Measurements from ENCODE around the gene RABGGTA. TPM values are rescaled to one million over a fixed set of nuclear protein-coding genes. Genes with fewer than 3 reads are reported as not detected.
A peak's percentile ranks its signal among the peaks of the same experiment; 100 is the strongest.

RABGGTA gene
- total and polyA plus RNA-seq, 9 of the 15 experiments (the other 6 are each of a cell fraction or from before 2014, with no cell fraction given) = 4.5 to 24.2 (median 15.5) TPM

- H3K79me2 ChIP-seq (ENCODE audit: control insufficient read depth, insufficient read depth, low read length) = no peaks in the 10 kb centered on the region
- H4K20me1 ChIP-seq (replicated peaks; ENCODE audit: control insufficient read depth, insufficient read depth, low read length) = no peaks in the 10 kb centered on the region
- peak overlapping the region in 1 of 2 experiments; percentile 58; a peak in 2 of 4 replicates for H3K9ac ChIP-seq (ENCODE audit: insufficient read depth in 1 of 2, low read depth in 2 of 2, low read length in 2 of 2)
- CTCF ChIA-PET (ENCODE audit: low intra/inter-chr PET ratio) = no interaction called here
- intact Hi-C loops (cut with micrococcal nuclease) (no loop called here), in situ Hi-C loops (cut with MboI) (loop anchor here (10.0 kb wide), 1 partner anchor 276 kb away; no protein-coding TSS in a partner anchor)
- DNase-seq (ENCODE audit: extremely low read depth in 1 of 4, low spot score in 3 of 4) (no peak), FAIRE-seq (no peak), ATAC-seq (no peak)
- H3K27ac ChIP-seq (ENCODE audit: extremely low read depth, low read depth, low read length) = no peak overlapping the region
- H3K4me2 ChIP-seq (ENCODE audit: insufficient read depth, low read length) = no peak overlapping the region
- no peaks in the 10 kb centered on the region for H3K27me3 ChIP-seq (ENCODE audit: control insufficient read depth in 2 of 2, insufficient read depth in 2 of 2, low read length in 2 of 2)
- H3K4me3 ChIP-seq = no peak overlapping the region
- no peaks in the 10 kb centered on the region for H3K9me1 ChIP-seq (ENCODE audit: control insufficient read depth, insufficient read depth, low read length)
- H3K4me1 ChIP-seq (replicated peaks in 1 of 2; ENCODE audit: control insufficient read depth in 2 of 2, insufficient read depth in 2 of 2, low read length in 2 of 2) = no peaks in the 10 kb centered on the region
- WGBS (ENCODE audit: insufficient coverage, low coverage, missing lambda C conversion rate) = 74% methylated on average over 6 of the region's 9 CpGs
- no peak overlapping the region for H2AFZ ChIP-seq (ENCODE audit: low read depth, low read length)
- TF ChIP-seq ZNF717 (CRISPR knock-in tag; IDR thresholded peaks at IDR 0.05) (no peak), ZNF280A (IDR thresholded peaks at IDR 0.05; ENCODE audit: low read depth, partially characterized antibody) (no peak), HOXB6 (CRISPR knock-in tag; IDR thresholded peaks at IDR 0.05; ENCODE audit: borderline replicate concordance) (no peak), CTCF (IDR thresholded peaks at IDR 0.05 in 2 of 3, conservative IDR thresholded peaks at IDR 0.05 in 1 of 3; ENCODE audit: insufficient read depth in 2 of 3, low read depth in 1 of 3, low read length in 3 of 3) (no peak), KHSRP (IDR thresholded peaks at IDR 0.05) (no peak), MEF2A (IDR thresholded peaks at IDR 0.05; ENCODE audit: control insufficient read depth, low read depth, low read length) (no peak), GABPB1 (CRISPR knock-in tag; IDR thresholded peaks at IDR 0.05) (no peak), HNRNPUL1 (IDR thresholded peaks at IDR 0.05; ENCODE audit: low read length) (no peak), TFAP4 (CRISPR knock-in tag; IDR thresholded peaks at IDR 0.05; ENCODE audit: borderline replicate concordance) (no peak), SNRNP70 (optimal IDR thresholded peaks at IDR 0.05; ENCODE audit: low read depth, low read length) (no peak), ZBTB2 (IDR thresholded peaks at IDR 0.05) (no peak), NCOR1 (IDR thresholded peaks at IDR 0.05) (no peak), C11orf30 (IDR thresholded peaks at IDR 0.05; ENCODE audit: low read depth) (no peak), TEAD1 (CRISPR knock-in tag; IDR thresholded peaks at IDR 0.05) (no peak), ARNT (IDR thresholded peaks at IDR 0.05) (no peak)
- POLR2A ChIA-PET = interaction anchor here (0.5 to 1.1 kb wide), 5 partner anchors 9 to 89 kb away, joined by 3 to 4 read pairs (median 3); partner anchors contain the start of genes DHRS1, NOP9 and TSSK4
- no peaks in the 10 kb centered on the region for H3K9me3 ChIP-seq (replicated peaks; ENCODE audit: control insufficient read depth, insufficient read depth, low read depth, low read length)
- BruUV-seq (replicated peaks) = no TSS peak
- H3K36me3 ChIP-seq (ENCODE audit: control insufficient read depth, insufficient read depth, low read length) = peaks cover 30% of the 10 kb centered on the region; the same call in 2 of the 3 replicates
Observed at GRCh38 chr14:24290746-24291145, 19.3 kb upstream of the RABGGTA start.

Data from K562 (cell line).